ENCODE measurements around the gene NELL1.

DNA sequence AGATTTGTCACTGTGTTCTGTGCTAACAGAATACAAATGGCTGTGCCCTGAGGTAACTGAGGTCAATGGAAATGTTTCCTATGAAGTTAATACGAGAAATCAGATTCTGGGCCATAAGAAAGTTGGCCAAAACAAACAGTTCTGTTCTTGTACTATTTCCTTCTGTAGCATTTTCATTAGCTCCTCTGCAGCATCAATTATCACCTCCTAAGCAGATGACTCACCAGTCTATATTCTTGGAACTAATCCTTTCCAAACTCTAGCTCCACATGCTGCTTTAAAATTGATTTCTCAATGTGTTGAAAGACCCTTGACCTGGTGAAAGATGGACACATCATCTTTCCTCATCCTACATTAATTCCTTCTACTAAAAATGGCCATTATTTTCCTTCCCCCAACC lies 736.0 kb downstream of the NELL1 start:
- TF ChIP-seq ARNT (IDR thresholded peaks at IDR 0.05) (no peak), TARDBP (IDR thresholded peaks at IDR 0.05) (no peak), LEF1 (IDR thresholded peaks at IDR 0.05; ENCODE audit: borderline replicate concordance) (no peak), BHLHE40 (IDR thresholded peaks at IDR 0.05; ENCODE audit: borderline replicate concordance) (no peak), ELF4 (IDR thresholded peaks at IDR 0.05) (no peak), NFRKB (IDR thresholded peaks at IDR 0.05) (no peak), FOXA1 (IDR thresholded peaks at IDR 0.05) (no peak), FOXM1 (IDR thresholded peaks at IDR 0.05; ENCODE audit: borderline replicate concordance) (no peak)

All from HEK293T (cell line).